Stomach (tissue), 9 donors: ENCODE results near the gene NVL. TPM values are rescaled to one million over a fixed set of nuclear protein-coding genes. Genes with fewer than 3 reads are reported as not detected.
"Not testable (repeated sequence)": the region's sequence is repeated elsewhere in the genome, so short reads cannot be mapped to it uniquely, and the experiment has no call there.

Experiments used
- DNase-seq, 2 donors: peaks; one replicate each; pipeline versions ENCODE4 v3.0.0 to v3.0.0-alpha.2; 2013 to 2019
- H3K27ac ChIP-seq, 5 donors: fragments of 200-600 bp in 4 of 5; sonication (generic) in 4 of 5; one replicate each; pipeline ENCODE4 v1.5.1; 2013 to 2019; ENCODE audit warnings: mild to moderate bottlenecking in 1 of 5, moderate library complexity in 1 of 5
- H3K27me3 ChIP-seq, 3 donors: fragments of 200-600 bp; sonication (generic); one replicate each; pipeline ENCODE4 v1.5.1; 2017 to 2019; ENCODE audit warnings: mixed run types in 1 of 3
- H3K36me3 ChIP-seq, 4 donors: fragments of 200-600 bp; sonication (generic); 1 replicate in 3 of 4; 2 replicates in 1 of 4; pipeline ENCODE4 v1.5.1; 2016 to 2019
- H3K4me1 ChIP-seq, 4 donors: fragments of 200-600 bp; sonication (generic); one replicate each; pipeline ENCODE4 v1.5.1; 2016 to 2019
- H3K4me3 ChIP-seq, 4 donors: fragments of 200-600 bp; sonication (generic) in 3 of 4; one replicate each; pipeline ENCODE4 v1.5.1; 2016 to 2019; ENCODE audit warnings: mild to moderate bottlenecking in 1 of 4
- H3K9me3 ChIP-seq, 4 donors: fragments of 200-600 bp; sonication (generic); one replicate each; pipeline ENCODE4 v1.5.1; 2016 to 2019
- EP300 ChIP-seq: sonication (generic); formaldehyde crosslinking; IDR thresholded peaks from one replicate; pipeline ENCODE4 v1.6.1; 2017; ENCODE audit warnings: antibody characterized with exemption
- POLR2A ChIP-seq, 4 donors: fragments of 450-650 bp; IDR thresholded peaks; one replicate each; pipeline ENCODE4 v1.6.1; 2016; ENCODE audit warnings: antibody characterized with exemption in 4 of 4, control low read depth in 2 of 4, mild to moderate bottlenecking in 1 of 4, moderate library complexity in 1 of 4
- POLR2AphosphoS5 ChIP-seq, 3 donors: sonication (generic); formaldehyde crosslinking; IDR thresholded peaks; one replicate each; pipeline ENCODE4 v1.6.1; 2016; ENCODE audit warnings: antibody characterized with exemption in 3 of 3
- WGBS, 5 donors: extraction: QIAGEN DNeasy Blood & Tissue Kit in 3 of 5; methylation state at CpG; one replicate each; pipeline versions ENCODE4 v1.1.5 to v1.1.7; 2013 to 2018; 5-methylcytosine and 5-hydroxymethylcytosine counted together
- intact Hi-C: fragments of 100-400 bp; cut with DNase I; formaldehyde crosslinking; loops from one replicate; pipeline ENCODE4 v1.15.1; 2023; ENCODE audit warnings: low total_unique reads
- polyA plus RNA-seq, 3 donors: library from polyadenylated mRNA; stranded (reverse); fragments of 200-250 nt; gene quantifications; one replicate each; pipeline ENCODE4 v1.2.3, GENCODE V29; 2013
- total RNA-seq, 5 donors: library from RNA; depleted of rRNA; stranded (reverse); fragments of >200 nt; gene quantifications; one replicate each; pipeline versions ENCODE4 v1.1.0 to v1.2.3, GENCODE V29; 2014 to 2016
- TF ChIP-seq, protein P1 (sequence below), 7 experiments: fragments of 450-650 bp in 4 of 7; fragments of 200-600 bp in 3 of 7; sonication (generic) in 3 of 7; IDR thresholded peaks; one replicate each; pipeline ENCODE4 v1.5.1; 2016 to 2019; ENCODE audit warnings: antibody characterized with exemption in 7 of 7, control low read depth in 2 of 7, mild to moderate bottlenecking in 1 of 7
- donor health status: healthy with polysubstance abuse.
- donor health status: Bipolar disorder and iron deficiency.
- donor health status: healthy.

The NVL gene
- total and polyA plus RNA-seq, 8 donors: 17.4 to 50.9 (median 33.2) TPM

DNA sequence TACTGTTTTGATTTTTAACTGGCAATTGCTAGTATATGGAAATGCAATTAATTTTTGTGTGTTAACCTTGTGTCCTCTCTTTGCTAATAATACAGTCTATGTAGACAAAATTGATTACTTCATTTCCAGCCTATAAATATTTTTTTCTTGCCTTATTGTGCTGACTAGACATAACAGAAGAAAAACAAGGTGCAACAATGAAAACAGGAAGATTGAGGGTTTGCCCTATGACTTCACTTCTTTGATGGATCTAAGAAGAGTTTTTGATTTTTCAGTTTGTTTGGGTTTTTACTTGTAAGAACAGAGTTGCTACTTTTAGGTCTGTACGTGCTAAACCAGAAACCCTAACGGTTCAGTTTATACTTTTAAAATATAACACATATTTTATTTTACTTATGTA lies 18.2 kb upstream of the NVL start:
- WGBS, 5 donors: 81 to 85% (median 82%) methylated on average over 2 of the region's 2 CpGs
- peaks cover 8 to 20% (median 16%) of the 10 kb centered on the region in 4 donors for H3K9me3 ChIP-seq
- H3K4me1 ChIP-seq: no peaks in the 10 kb centered on the region
- no peak overlapping the region for H3K4me3 ChIP-seq
- H3K27me3 ChIP-seq: no peaks in the 10 kb centered on the region
- intact Hi-C loops: no loop called here
- H3K36me3 ChIP-seq: no peaks in the 10 kb centered on the region
- no peak overlapping the region for H3K27ac ChIP-seq
- no peak for DNase-seq
- TF ChIP-seq, protein P1, sequence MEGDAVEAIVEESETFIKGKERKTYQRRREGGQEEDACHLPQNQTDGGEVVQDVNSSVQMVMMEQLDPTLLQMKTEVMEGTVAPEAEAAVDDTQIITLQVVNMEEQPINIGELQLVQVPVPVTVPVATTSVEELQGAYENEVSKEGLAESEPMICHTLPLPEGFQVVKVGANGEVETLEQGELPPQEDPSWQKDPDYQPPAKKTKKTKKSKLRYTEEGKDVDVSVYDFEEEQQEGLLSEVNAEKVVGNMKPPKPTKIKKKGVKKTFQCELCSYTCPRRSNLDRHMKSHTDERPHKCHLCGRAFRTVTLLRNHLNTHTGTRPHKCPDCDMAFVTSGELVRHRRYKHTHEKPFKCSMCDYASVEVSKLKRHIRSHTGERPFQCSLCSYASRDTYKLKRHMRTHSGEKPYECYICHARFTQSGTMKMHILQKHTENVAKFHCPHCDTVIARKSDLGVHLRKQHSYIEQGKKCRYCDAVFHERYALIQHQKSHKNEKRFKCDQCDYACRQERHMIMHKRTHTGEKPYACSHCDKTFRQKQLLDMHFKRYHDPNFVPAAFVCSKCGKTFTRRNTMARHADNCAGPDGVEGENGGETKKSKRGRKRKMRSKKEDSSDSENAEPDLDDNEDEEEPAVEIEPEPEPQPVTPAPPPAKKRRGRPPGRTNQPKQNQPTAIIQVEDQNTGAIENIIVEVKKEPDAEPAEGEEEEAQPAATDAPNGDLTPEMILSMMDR (IDR thresholded peaks at IDR 0.05): no peak
- TF ChIP-seq EP300: no peak
- TF ChIP-seq POLR2AphosphoS5 (IDR thresholded peaks at IDR 0.05): no peak
- TF ChIP-seq POLR2A (IDR thresholded peaks at IDR 0.05): no peak

DNA sequence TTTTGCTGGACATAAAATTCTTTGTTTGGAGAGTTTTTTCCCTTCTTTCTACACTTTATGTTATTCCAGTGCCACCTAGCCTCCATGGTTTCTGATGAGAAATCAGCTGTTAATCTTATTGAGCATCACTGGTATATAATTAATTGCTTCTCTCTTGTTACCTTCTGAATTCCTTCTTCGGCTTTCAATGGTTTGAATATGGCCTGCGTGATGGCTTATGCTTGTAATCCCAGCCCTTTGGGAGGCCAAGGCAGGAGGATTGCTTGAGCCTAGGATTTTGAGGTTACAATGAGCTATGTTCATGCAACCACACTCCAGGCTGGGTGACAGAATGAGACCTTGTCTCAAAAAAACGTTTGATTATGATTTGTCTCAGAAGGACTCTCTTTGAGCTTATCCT lies 13.7 kb upstream of the NVL start:
- intact Hi-C loops: no loop called here
- Histone ChIP-seq H3K36me3 (no peaks in the 10 kb centered on the region), H3K27ac (no peak overlapping the region), H3K27me3 (peaks cover 0 to 5% (median 4%) of the 10 kb centered on the region in 3 donors), H3K9me3 (peaks cover 8 to 25% (median 18%) of the 10 kb centered on the region in 4 donors), H3K4me3 (no peak overlapping the region), H3K4me1 (peaks cover 0 to 8% (median 6%) of the 10 kb centered on the region in 4 donors)
- 39 to 56% (median 43%) methylated on average over 3 of the region's 3 CpGs for WGBS, 5 donors
- DNase-seq: no peak
- TF ChIP-seq POLR2AphosphoS5 (IDR thresholded peaks at IDR 0.05) (no peak), POLR2A (IDR thresholded peaks at IDR 0.05) (no peak), EP300 (no peak)
- TF ChIP-seq, protein P1 (IDR thresholded peaks at IDR 0.05): no peak

DNA sequence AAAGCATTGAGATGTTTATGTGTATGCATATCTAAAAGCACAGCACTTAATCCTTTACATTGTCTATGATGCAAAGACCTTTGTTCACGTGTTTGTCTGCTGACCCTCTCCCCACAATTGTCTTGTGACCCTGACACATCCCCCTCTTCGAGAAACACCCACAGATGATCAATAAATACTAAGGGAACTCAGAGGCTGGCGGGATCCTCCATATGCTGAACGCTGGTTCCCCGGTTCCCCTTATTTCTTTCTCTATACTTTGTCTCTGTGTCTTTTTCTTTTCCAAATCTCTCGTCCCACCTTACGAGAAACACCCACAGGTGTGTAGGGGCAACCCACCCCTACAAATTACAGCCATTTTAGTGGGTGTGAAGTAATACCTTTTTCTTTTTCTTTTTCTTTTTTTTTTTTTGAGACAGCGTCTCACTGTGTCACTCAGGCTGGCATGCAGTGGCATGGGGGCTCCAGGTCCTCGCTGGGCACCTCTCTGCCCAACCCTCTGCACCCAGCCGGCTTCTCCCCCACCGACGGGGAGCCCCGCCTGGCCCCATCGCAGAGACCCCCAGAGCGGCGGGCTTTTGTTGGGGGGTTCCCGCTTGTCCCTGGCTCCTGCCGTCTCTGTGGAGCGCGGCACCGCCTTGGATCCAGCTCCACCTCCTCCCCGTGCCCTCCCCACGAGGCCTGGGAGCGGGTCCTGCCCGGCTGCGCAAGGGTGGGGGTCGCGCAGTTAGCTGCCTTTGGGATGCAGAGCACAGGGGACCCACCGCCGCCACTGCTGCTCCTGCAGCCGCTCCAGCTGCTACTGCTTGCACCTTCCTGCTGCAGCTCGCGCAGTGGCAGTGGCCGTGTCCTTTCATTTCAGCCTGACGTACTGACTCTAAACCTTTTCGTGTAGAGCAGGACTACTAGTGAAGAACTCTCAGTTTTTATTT lies 10.7 kb upstream of the NVL start:
- H3K27me3 ChIP-seq, H3K36me3 ChIP-seq, H3K4me1 ChIP-seq, intact Hi-C loops: not testable (repeated sequence)
- peak overlapping the region in 3 of 5 donors; percentile 7 to 55 (median 37) for H3K27ac ChIP-seq
- 2 to 8% (median 3%) methylated on average over 23 to 31 of the region's 36 CpGs for WGBS, 5 donors
- peak; percentile 54 to 59 for DNase-seq
- H3K4me3 ChIP-seq: peak overlapping the region; percentile 49 to 68 (median 57)
- peaks cover 8 to 25% (median 18%) of the 10 kb centered on the region in 4 donors for H3K9me3 ChIP-seq

DNA sequence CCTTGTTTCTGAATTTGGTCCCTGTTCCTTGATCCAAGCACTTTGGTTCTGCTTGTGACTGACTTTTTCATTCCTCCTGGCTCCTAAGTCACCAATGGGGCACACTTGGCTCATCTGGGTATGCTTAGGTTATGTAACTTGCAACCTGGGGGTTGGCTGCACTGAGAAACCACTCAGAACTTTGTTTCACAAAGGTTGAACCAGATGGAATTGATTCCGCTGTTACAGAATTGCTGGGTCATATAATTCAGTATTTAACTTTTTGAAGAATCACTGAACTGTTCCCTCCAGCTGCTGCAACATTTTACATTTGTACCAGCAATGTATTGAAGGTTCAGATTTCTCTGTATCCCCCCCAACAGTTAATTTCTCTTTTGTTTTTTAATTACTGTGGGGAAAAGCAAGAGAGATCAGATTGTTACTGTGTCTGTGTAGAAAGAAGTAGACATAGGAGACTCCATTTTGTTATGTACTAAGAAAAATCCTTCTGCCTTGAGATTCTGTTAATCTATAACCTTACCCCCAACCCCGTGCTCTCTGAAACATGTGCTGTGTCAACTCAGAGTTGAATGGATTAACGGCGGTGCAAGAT lies 9.6 kb upstream of the NVL start:
- no peak for DNase-seq
- Histone ChIP-seq H3K36me3 (no peaks in the 10 kb centered on the region), H3K4me3 (no peak overlapping the region), H3K9me3 (peaks cover 8 to 19% (median 16%) of the 10 kb centered on the region in 4 donors), H3K4me1 (peaks cover 0 to 8% (median 6%) of the 10 kb centered on the region in 4 donors), H3K27me3 (peaks cover 0 to 5% (median 4%) of the 10 kb centered on the region in 3 donors), H3K27ac (no peak overlapping the region)
- TF ChIP-seq EP300: no peak
- TF ChIP-seq POLR2A (IDR thresholded peaks at IDR 0.05): no peak
- no peak for TF ChIP-seq POLR2AphosphoS5 (IDR thresholded peaks at IDR 0.05)
- TF ChIP-seq, protein P1 (IDR thresholded peaks at IDR 0.05): no peak
- intact Hi-C loops: no loop called here
- 44 to 100% (median 54%) methylated on average over 1 to 4 of the region's 4 CpGs for WGBS, 5 donors
